ENCODE results near the gene ASPN. TPM values are rescaled to one million over a fixed set of nuclear protein-coding genes. Genes with fewer than 3 reads are reported as not detected.

ASPN gene
- total RNA-seq, 3 donors from 2014 or later (not counting 1 experiment from before 2014, with no cell fraction given), result not detected

- DNase-seq (no peak), ATAC-seq (no peak)
- Histone ChIP-seq H3K36me3 (ENCODE audit: control insufficient read depth, insufficient read depth, low read length) (no peaks in the 10 kb centered on the region), H3K9me3 (ENCODE audit: control insufficient read depth, insufficient read depth, low read length) (no peaks in the 10 kb centered on the region), H3K4me1 (ENCODE audit: control insufficient read depth, insufficient read depth, low read length) (no peaks in the 10 kb centered on the region), H3K4me3 (ENCODE audit: low read length) (no peak overlapping the region), H3K27me3 (ENCODE audit: control insufficient read depth, insufficient read depth, low read length) (no peaks in the 10 kb centered on the region), H3K27ac (ENCODE audit: low read length) (no peak overlapping the region)
- Mint-ChIP-seq H3K36me3 (no peaks in the 10 kb centered on the region), H3K27ac (no peak overlapping the region), H3K4me3 (no peak overlapping the region), H3K27me3 (ENCODE audit: low read depth in 2 of 2) (no peaks in the 10 kb centered on the region), H3K9me3 (no peaks in the 10 kb centered on the region), H3K4me1 (no peaks in the 10 kb centered on the region)
- intact Hi-C loops (cut with micrococcal nuclease), result no loop called here
- 100% methylated on average over 2 of the region's 5 CpGs for WGBS (ENCODE audit: insufficient coverage)
- no peak for TF ChIP-seq CTCF (IDR thresholded peaks at IDR 0.05)
Observed at GRCh38 chr9:92432972-92433548, 49.2 kb downstream of the ASPN start.

DNA sequence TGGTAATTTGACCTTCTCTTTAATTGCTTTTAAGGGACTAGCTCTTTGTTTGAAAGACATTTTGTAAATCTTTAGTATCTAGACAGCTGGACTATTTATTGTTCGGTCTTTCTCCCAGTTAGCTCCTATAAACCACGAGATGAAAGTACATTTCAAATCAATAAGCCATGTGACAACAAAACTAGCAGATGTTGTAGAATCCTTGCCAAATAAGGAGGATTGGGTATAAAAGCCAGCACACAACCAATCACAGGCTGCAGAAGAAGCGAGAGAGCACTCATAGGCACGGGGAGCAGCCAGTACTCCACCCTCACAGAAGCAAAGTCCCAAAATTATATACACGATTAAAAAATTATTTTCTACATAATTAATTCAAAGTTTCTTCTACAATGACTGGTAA, 50.0 kb downstream of the ASPN start:
- no peaks in the 10 kb centered on the region for H3K36me3 ChIP-seq (ENCODE audit: control insufficient read depth, insufficient read depth, low read length)
- ATAC-seq (no peak), DNase-seq (no peak)
- Mint-ChIP-seq H3K36me3 (no peaks in the 10 kb centered on the region), H3K27ac (no peak overlapping the region), H3K4me1 (no peaks in the 10 kb centered on the region), H3K4me3 (no peak overlapping the region), H3K27me3 (ENCODE audit: low read depth in 2 of 2) (no peaks in the 10 kb centered on the region), H3K9me3 (no peaks in the 10 kb centered on the region)
- 94% methylated on average over 4 of the region's 5 CpGs for WGBS (ENCODE audit: insufficient coverage)
- intact Hi-C loops (cut with micrococcal nuclease), result no loop called here
- H3K4me3 ChIP-seq (ENCODE audit: low read length), result no peak overlapping the region
- no peaks in the 10 kb centered on the region for H3K9me3 ChIP-seq (ENCODE audit: control insufficient read depth, insufficient read depth, low read length)
- no peak for TF ChIP-seq CTCF (IDR thresholded peaks at IDR 0.05)
- H3K27ac ChIP-seq (ENCODE audit: low read length), result no peak overlapping the region
- no peaks in the 10 kb centered on the region for H3K27me3 ChIP-seq (ENCODE audit: control insufficient read depth, insufficient read depth, low read length)
- H3K4me1 ChIP-seq (ENCODE audit: control insufficient read depth, insufficient read depth, low read length), result no peaks in the 10 kb centered on the region

GRCh38 chr9:92429836-92430235, 52.5 kb downstream of the ASPN start:
- Mint-ChIP-seq H3K27me3 (ENCODE audit: low read depth in 2 of 2) (no peaks in the 10 kb centered on the region), H3K4me3 (no peak overlapping the region), H3K27ac (no peak overlapping the region), H3K9me3 (no peaks in the 10 kb centered on the region), H3K4me1 (no peaks in the 10 kb centered on the region), H3K36me3 (no peaks in the 10 kb centered on the region)
- intact Hi-C loops (cut with micrococcal nuclease), result no loop called here
- H3K9me3 ChIP-seq (ENCODE audit: control insufficient read depth, insufficient read depth, low read length), result no peaks in the 10 kb centered on the region
- H3K27me3 ChIP-seq (ENCODE audit: control insufficient read depth, insufficient read depth, low read length), result no peaks in the 10 kb centered on the region
- H3K36me3 ChIP-seq (ENCODE audit: control insufficient read depth, insufficient read depth, low read length), result no peaks in the 10 kb centered on the region
- H3K27ac ChIP-seq (ENCODE audit: low read length), result no peak overlapping the region
- ATAC-seq, result no peak
- no peak overlapping the region for H3K4me3 ChIP-seq (ENCODE audit: low read length)
- no CpG with 5 or more reads among the region's 2 CpGs for WGBS (ENCODE audit: insufficient coverage)
- DNase-seq, result no peak
- TF ChIP-seq CTCF (IDR thresholded peaks at IDR 0.05), result no peak
- no peaks in the 10 kb centered on the region for H3K4me1 ChIP-seq (ENCODE audit: control insufficient read depth, insufficient read depth, low read length)

GRCh38 chr9:92426501-92427145, 55.7 kb downstream of the ASPN start:
- Mint-ChIP-seq H3K9me3 (no peaks in the 10 kb centered on the region), H3K36me3 (no peaks in the 10 kb centered on the region), H3K4me3 (no peak overlapping the region), H3K27me3 (ENCODE audit: low read depth in 2 of 2) (no peaks in the 10 kb centered on the region), H3K27ac (no peak overlapping the region), H3K4me1 (no peaks in the 10 kb centered on the region)
- Histone ChIP-seq H3K4me3 (ENCODE audit: low read length) (no peak overlapping the region), H3K36me3 (ENCODE audit: control insufficient read depth, insufficient read depth, low read length) (no peaks in the 10 kb centered on the region), H3K27me3 (ENCODE audit: control insufficient read depth, insufficient read depth, low read length) (no peaks in the 10 kb centered on the region), H3K4me1 (ENCODE audit: control insufficient read depth, insufficient read depth, low read length) (no peaks in the 10 kb centered on the region), H3K27ac (ENCODE audit: low read length) (no peak overlapping the region), H3K9me3 (ENCODE audit: control insufficient read depth, insufficient read depth, low read length) (no peaks in the 10 kb centered on the region)
- no peak for TF ChIP-seq CTCF (IDR thresholded peaks at IDR 0.05)
- intact Hi-C loops (cut with micrococcal nuclease), result no loop called here
- WGBS (ENCODE audit: insufficient coverage), result 91% methylated on average over 5 of the region's 5 CpGs
- no peak for ATAC-seq
- no peak for DNase-seq

Measured in natural killer cell (primary cell).